HEK293T (cell line): Measurements from ENCODE around the gene PCIF1.

ENCODE experiments used
- CTCF ChIA-PET: fragments of 350-600 bp; formaldehyde crosslinking; extraction: SDS; loops from one replicate; lab custom pipeline; 2021; ENCODE audit warnings: antibody characterized with exemption, inconsistent platforms; lab: Yijun Ruan, JAX
- POLR2A ChIA-PET: fragments of 350-600 bp; formaldehyde crosslinking; extraction: SDS; loops from one replicate; lab custom pipeline; 2020; ENCODE audit warnings: antibody characterized with exemption, inconsistent platforms; lab: Yijun Ruan, JAX
- DNase-seq: peaks from one replicate; pipeline ENCODE4 v3.0.0; 2012; ENCODE audit warnings: mixed read lengths; ENCODE audit errors: extremely low spot score
- ARNT ChIP-seq: fragments of 450-650 bp; IDR thresholded peaks from 2 replicates; pipeline ENCODE4 v1.6.1; 2017; ENCODE audit warnings: mild to moderate bottlenecking
- BHLHE40 ChIP-seq: fragments of 450-650 bp; IDR thresholded peaks from 2 replicates; pipeline ENCODE4 v1.6.1; 2016; ENCODE audit warnings: mild to moderate bottlenecking, moderate library complexity, borderline replicate concordance
- CTBP1 ChIP-seq: fragments of 450-650 bp; IDR thresholded peaks from 2 replicates; pipeline ENCODE4 v1.6.1; 2016; ENCODE audit warnings: borderline replicate concordance
- ELF4 ChIP-seq: fragments of 450-650 bp; IDR thresholded peaks from 2 replicates; pipeline ENCODE4 v1.6.1; 2017; ENCODE audit warnings: antibody characterized with exemption
- FOXA1 ChIP-seq: fragments of 450-650 bp; IDR thresholded peaks from 2 replicates; pipeline ENCODE4 v1.6.1; 2016; ENCODE audit warnings: mild to moderate bottlenecking
- FOXK2 ChIP-seq: fragments of 450-650 bp; IDR thresholded peaks from 2 replicates; pipeline ENCODE4 v1.6.1; 2016; ENCODE audit warnings: mild to moderate bottlenecking
- FOXM1 ChIP-seq: fragments of 450-650 bp; IDR thresholded peaks from 2 replicates; pipeline ENCODE4 v1.6.1; 2017; ENCODE audit warnings: mild to moderate bottlenecking, borderline replicate concordance
- HDGF ChIP-seq: fragments of 450-650 bp; IDR thresholded peaks from 2 replicates; pipeline ENCODE4 v1.6.1; 2017; ENCODE audit warnings: antibody characterized with exemption, borderline replicate concordance
- L3MBTL2 ChIP-seq: fragments of 450-650 bp; conservative IDR thresholded peaks from 2 replicates; pipeline ENCODE4 v1.6.1; 2016; ENCODE audit warnings: mild to moderate bottlenecking
- LEF1 ChIP-seq: fragments of 450-650 bp; IDR thresholded peaks from 2 replicates; pipeline ENCODE4 v1.6.1; 2017; ENCODE audit warnings: mild to moderate bottlenecking, borderline replicate concordance
- NFRKB ChIP-seq: fragments of 450-650 bp; IDR thresholded peaks from 2 replicates; pipeline ENCODE4 v1.6.1; 2016; ENCODE audit warnings: mild to moderate bottlenecking, moderate library complexity
- SP1 ChIP-seq: fragments of 450-650 bp; IDR thresholded peaks from 2 replicates; pipeline ENCODE4 v1.6.1; 2017
- SUZ12 ChIP-seq: fragments of 450-650 bp; IDR thresholded peaks from 2 replicates; pipeline ENCODE4 v1.6.1; 2016; ENCODE audit warnings: mild to moderate bottlenecking
- TARDBP ChIP-seq: fragments of 450-650 bp; IDR thresholded peaks from 2 replicates; pipeline ENCODE4 v1.6.1; 2016
- ZNF384 ChIP-seq: fragments of 450-650 bp; IDR thresholded peaks from 2 replicates; pipeline ENCODE4 v1.6.1; 2016
- TF ChIP-seq, protein P1 (sequence below): fragments of 450-650 bp; IDR thresholded peaks from 2 replicates; pipeline ENCODE4 v1.6.1; 2016

PCIF1 gene

DNA sequence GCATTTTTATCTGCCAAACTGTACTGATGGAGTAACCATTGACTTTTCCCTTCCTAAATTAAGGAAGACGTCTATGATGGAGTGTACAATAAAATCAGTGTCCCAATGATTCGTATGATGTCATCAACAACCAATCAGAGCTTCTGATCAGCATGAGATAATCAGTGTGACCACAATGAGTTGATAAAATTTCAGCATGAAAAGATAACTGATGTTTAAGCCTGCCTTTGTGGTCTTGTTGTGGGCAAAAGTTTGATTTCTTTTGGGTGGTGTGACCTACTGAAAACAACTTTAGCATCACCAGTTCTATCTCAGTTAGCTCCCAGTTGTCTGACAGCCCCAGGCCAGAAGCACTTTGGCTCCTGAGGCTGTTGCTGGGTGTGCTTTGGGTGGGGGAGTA, 3.3 kb downstream of the PCIF1 start:
- POLR2A ChIA-PET = interaction anchor here (1.5 kb wide), 1 partner anchor 12 kb away, joined by 4 read pairs; no protein-coding TSS in a partner anchor
- no peak for DNase-seq
- CTCF ChIA-PET = interaction anchor here (1.8 kb wide), 1 partner anchor 32 kb away, joined by 5 read pairs; no protein-coding TSS in a partner anchor
- TF ChIP-seq SP1 (no peak), FOXK2 (no peak), ZNF384 (no peak), FOXA1 (no peak), FOXM1 (no peak), ARNT (no peak), CTBP1 (no peak), L3MBTL2 (no peak)
- TF ChIP-seq, protein P1, sequence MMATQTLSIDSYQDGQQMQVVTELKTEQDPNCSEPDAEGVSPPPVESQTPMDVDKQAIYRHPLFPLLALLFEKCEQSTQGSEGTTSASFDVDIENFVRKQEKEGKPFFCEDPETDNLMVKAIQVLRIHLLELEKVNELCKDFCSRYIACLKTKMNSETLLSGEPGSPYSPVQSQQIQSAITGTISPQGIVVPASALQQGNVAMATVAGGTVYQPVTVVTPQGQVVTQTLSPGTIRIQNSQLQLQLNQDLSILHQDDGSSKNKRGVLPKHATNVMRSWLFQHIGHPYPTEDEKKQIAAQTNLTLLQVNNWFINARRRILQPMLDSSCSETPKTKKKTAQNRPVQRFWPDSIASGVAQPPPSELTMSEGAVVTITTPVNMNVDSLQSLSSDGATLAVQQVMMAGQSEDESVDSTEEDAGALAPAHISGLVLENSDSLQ = no peak

DNA sequence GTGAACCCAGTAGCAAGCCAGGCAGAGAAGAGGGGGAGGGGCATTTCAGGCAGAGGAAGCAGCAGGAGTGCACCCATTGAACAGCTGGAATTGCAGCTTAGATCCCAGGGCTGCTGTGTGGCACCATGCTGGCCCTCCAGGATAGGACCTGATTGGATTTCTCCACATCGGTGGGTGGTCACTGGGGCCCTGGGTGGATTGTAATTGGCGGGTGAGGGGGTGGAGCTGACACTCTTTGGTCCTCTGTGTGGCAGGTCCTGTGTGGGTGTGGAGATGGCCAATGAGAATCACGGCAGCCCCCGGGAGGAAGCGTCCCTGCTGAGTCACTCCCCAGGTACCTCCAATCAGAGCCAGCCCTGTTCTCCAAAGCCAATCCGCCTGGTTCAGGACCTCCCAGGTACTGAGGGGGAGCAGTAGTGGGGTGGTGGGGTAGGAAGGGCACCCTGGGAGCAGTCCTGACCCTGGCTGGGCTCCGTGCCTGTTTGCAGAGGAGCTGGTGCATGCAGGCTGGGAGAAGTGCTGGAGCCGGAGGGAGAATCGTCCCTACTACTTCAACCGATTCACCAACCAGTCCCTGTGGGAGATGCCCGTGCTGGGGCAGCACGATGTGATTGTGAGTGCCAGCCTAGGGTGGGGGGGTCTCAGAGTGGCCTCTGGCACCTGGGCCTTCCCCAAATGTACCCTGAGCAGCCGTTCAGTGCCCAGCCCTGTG, 4.4 kb downstream of the PCIF1 start:
- TF ChIP-seq HDGF (no peak), CTBP1 (no peak)
- ChIA-PET POLR2A (interaction anchor here (1.5 kb wide), 1 partner anchor 11 kb away, joined by 4 read pairs; no protein-coding TSS in a partner anchor), CTCF (interaction anchor here (0.5 to 1.2 kb wide), 2 partner anchors 46 to 119 kb away, joined by 3 to 5 read pairs; no protein-coding TSS in a partner anchor)
- no peak for DNase-seq

DNA sequence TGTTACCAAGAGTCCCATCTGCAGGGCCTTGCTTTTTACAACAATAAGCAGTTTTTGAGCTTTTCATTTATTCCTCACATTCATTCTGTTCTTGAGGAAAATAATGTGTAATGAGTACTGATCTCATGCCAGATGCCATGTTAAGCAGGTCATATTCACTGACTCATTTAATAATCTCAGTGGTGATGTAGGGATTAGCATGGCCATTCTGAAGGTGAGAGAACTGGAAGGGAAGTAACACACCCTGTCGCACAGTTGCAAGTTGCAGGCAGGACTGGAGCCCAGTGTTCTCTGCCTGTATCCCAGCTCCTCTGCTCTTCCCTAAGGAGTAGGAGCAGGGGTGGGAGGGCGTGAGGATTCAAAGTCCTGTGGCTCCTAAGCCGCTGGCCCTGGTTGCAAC, 5.6 kb downstream of the PCIF1 start:
- CTCF ChIA-PET = interaction anchor here (1.2 kb wide), 1 partner anchor 48 kb away, joined by 3 read pairs; no protein-coding TSS in a partner anchor
- DNase-seq = no peak
- POLR2A ChIA-PET = interaction anchor here (1.3 kb wide), 2 partner anchors 9 to 59 kb away, joined by 3 read pairs; no protein-coding TSS in a partner anchor
- TF ChIP-seq, protein P1 = no peak
- no peak for TF ChIP-seq SP1
- no peak for TF ChIP-seq TARDBP
- no peak for TF ChIP-seq CTBP1
- TF ChIP-seq FOXK2 = no peak
- no peak for TF ChIP-seq L3MBTL2
- no peak for TF ChIP-seq ELF4
- TF ChIP-seq LEF1 = no peak
- no peak for TF ChIP-seq NFRKB
- no peak for TF ChIP-seq ZNF384
- TF ChIP-seq SUZ12 = no peak
- TF ChIP-seq HDGF = no peak
- TF ChIP-seq BHLHE40 = no peak
- no peak for TF ChIP-seq FOXM1
- no peak for TF ChIP-seq FOXA1
- no peak for TF ChIP-seq ARNT

DNA sequence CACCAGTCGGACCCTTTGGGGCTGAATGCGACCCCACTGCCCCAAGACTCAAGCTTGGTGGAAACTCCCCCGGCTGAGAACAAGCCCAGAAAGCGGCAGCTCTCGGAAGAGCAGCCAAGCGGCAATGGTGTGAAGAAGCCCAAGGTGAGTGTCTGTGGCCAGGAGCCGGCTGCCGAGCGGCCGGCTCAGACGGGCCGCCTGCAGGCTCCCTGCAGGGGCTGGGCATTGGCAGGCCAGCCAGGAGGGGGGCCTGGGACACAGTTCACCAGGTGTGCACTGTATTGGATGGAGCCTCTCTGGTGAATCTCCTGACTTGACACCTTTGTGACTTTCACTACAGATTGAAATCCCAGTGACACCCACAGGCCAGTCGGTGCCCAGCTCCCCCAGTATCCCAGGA, 6.0 kb downstream of the PCIF1 start:
- POLR2A ChIA-PET = interaction anchor here (1.3 kb wide), 2 partner anchors 9 to 60 kb away, joined by 3 read pairs; no protein-coding TSS in a partner anchor
- DNase-seq = no peak
- CTCF ChIA-PET = interaction anchor here (1.2 kb wide), 1 partner anchor 48 kb away, joined by 3 read pairs; no protein-coding TSS in a partner anchor
- TF ChIP-seq BHLHE40 (no peak), TARDBP (no peak), L3MBTL2 (no peak), FOXM1 (no peak), NFRKB (no peak), FOXA1 (no peak), SUZ12 (no peak)
- TF ChIP-seq, protein P1 = no peak

DNA sequence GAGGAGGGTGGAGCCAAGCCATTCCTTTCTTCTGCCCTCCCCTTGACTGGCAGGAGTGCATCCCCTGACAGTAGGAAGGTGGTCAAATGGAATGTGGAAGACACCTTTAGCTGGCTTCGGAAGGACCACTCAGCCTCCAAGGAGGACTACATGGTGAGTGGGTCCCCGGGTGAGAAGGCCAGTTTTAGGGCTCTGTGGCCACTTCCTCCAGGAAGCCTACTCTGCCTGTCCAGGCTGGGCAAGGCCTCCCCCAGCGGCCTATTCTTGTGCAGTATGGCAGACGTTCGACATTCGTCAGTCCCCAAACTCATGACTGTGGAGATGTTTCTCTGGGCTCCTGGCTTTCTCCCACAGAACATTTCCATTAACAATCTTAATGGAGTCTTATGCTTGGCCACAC, 9.1 kb downstream of the PCIF1 start:
- no peak for DNase-seq
- CTCF ChIA-PET = no interaction called here
- POLR2A ChIA-PET = interaction anchor here (1.0 to 2.3 kb wide), 2 partner anchors 9 to 63 kb away, joined by 3 to 10 read pairs; partner anchors contain the start of gene PCIF1
- TF ChIP-seq CTBP1 (no peak), FOXA1 (no peak), ZNF384 (no peak), SUZ12 (no peak), ELF4 (no peak), ARNT (no peak), TARDBP (no peak), LEF1 (no peak)

DNA sequence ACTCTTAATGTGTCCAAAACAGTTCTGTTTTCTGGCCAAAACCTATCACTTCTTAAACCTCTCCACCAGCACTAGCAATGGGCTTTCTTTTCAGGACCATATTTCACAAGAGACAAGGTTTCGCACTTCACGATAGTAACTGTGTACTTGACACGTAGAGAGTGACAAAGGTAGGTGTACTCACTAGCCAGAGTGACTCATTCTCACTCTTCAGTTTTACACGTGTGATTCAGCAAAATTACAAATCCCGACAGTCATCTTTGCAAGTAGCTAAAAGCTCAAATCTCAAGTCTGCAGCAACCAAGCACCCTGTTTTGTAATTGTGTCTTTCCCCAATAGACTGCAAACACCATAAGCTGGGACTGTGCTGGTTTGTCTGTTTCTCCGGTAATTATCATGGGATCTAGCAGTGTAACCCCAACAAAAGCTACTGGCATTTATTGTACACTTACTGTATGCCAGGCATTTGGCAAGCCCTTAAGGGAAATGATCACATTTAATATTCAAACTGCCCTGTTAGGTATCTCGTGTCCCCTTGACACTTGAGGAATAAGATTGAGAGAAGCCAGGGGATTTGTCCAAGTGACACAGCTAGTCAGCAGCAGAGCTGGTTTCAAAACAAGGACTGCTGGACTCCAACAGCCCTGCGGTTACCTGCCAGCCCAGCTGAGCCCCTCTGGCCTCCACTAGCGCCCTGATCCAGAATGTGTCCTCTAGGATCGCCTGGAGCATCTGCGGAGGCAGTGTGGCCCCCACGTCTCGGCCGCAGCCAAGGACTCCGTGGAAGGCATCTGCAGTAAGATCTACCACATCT, 9.9 kb downstream of the PCIF1 start:
- ChIA-PET POLR2A (interaction anchor here (1.0 to 2.3 kb wide), 2 partner anchors 10 to 64 kb away, joined by 3 to 10 read pairs; partner anchors contain the start of gene PCIF1), CTCF (no interaction called here)
- TF ChIP-seq, protein P1 = no peak
- TF ChIP-seq ELF4 = no peak
- DNase-seq = no peak
